HG02943 (cell line): ENCODE results near the gene ELOVL7.
"Not testable (repeated sequence)": the region's sequence is repeated elsewhere in the genome, so short reads cannot be mapped to it uniquely, and the experiment has no call there.

Experiments used
- ATAC-seq: cut with Tn5 transposase; IDR thresholded peaks from one replicate; pipeline ENCODE4 v1.9.1; 2021; ENCODE audit warnings: mild to moderate bottlenecking, low read depth, moderate library complexity; ENCODE audit not compliant: unreplicated experiment

ELOVL7 gene

DNA sequence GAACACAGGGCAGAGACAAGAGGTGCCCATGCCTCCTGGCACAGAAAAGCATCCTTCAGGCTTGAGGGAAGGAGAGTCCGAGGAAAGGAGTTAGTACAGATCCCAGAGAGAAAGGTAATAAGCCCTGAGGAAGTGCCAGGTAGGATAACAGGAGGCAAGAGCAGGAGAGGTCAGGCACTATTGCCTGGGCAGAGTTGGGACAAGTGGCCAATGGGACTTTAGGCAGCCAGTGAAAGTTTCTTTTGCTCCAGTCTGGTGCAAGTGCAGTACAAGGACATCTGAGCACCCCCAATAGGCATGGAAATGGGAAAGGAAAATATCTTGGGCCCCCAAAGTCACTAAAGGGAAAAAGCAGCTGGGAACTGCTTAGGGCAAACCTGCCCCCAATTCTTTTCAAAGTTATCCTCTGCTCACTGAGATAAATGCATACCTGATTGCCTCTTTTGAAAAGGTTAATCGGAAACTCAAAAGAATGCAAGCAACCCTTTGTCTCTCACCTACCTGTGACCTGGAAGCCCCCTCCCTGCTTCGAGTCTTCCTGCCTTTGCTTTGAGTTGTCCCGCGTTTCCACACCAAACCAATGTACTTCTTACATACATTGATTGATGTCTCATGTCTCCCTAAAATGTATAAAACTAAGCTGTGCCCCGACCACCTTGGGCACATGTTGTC, 46.5 kb downstream of the ELOVL7 start:
- ATAC-seq, result no peak

GRCh38 chr5:60795424-60795950, 48.6 kb downstream of the ELOVL7 start:
- ATAC-seq, result not testable (repeated sequence)

DNA sequence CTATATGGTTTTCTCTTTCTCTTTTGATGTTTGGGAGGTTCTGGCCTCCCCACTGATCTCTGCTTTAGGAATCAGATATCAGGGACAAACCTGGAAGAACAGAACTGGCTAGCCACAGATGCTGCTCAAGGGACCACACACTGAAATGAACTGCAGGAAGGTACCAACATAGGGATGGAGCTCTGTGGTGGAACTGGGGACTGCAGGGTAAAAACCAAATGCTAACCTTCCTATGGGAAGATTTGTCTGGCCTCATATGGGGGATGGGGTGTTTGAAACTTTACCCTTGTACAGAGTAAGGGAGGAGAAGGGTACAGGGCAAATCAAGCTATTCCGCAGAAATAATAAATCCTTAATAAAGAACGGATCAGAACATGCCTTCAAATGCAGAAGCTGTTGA, 49.4 kb downstream of the ELOVL7 start:
- ATAC-seq, result no peak

DNA sequence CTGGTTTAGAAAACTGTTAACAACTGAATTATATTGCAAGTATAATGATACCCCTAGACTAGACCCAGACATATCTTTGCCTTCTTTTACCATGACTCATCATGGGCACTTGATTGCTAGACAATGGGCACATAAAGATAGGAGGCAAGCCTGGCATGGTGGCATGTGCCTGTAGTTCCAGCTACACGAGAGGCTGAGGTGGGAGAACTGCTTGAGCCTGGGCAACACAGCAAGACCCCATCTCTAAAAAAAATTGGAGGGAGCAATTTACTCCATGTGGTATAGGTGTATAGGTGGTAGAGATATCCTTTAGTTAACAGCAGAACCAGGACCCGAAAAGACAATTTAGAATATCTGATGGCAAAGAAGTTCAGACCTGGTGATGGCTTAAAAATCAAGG, 51.6 kb downstream of the ELOVL7 start:
- no peak for ATAC-seq

GRCh38 chr5:60789551-60789950, 54.5 kb downstream of the ELOVL7 start:
- no peak for ATAC-seq

- no peak for ATAC-seq
Measured at GRCh38 chr5:60788863-60789513, 55.1 kb downstream of the ELOVL7 start.

- no peak for ATAC-seq
Measured at GRCh38 chr5:60779466-60779865, 64.6 kb downstream of the ELOVL7 start.

GRCh38 chr5:60776343-60776742, 67.7 kb downstream of the ELOVL7 start:
- ATAC-seq, result no peak

GRCh38 chr5:60765019-60765709, 78.9 kb downstream of the ELOVL7 start:
- no peak for ATAC-seq

GRCh38 chr5:60763061-60763460, 81.0 kb downstream of the ELOVL7 start:
- ATAC-seq, result no peak

DNA sequence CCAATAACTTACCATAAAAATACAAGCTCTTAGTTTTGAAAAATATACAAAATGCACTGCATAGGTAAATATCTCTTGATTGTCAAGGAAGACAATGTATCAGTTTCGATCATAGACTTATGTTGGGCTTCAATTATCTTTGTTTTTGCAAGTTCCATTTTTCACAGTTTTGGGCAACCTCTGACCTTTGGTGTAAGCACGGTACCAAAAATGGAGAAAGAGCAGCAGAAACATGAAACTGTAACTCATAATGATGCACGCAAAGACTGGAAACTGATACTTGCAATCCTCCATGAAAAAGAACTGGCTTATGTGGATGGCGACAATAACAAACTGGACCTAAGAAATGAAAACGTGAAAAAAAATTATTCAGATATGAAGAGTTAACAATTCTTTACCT, 89.6 kb downstream of the ELOVL7 start:
- no peak for ATAC-seq

- no peak for ATAC-seq
Measured at GRCh38 chr5:60744682-60745081, 99.4 kb downstream of the ELOVL7 start.

- ATAC-seq, result no peak
Measured at GRCh38 chr5:60743511-60744314, 100.4 kb downstream of the ELOVL7 start.

DNA sequence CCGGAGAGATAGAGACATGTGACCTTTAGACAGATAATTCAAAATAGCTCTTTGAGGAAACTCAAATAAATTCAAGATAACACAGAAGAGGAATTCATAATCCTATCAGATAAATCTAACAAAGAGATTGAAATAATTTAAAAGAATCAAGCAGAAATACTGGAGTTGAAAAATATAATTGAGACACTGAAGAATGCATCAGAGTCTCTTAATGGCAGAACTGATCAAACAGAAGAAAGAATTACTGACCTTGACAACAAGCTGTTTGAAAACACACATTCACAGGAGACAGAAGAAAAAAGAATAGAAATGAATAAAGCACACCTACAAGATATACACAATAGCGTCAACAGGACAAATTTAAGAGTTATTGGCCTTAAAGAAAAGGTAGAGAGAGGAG, 103.7 kb downstream of the ELOVL7 start:
- ATAC-seq, result no peak

DNA sequence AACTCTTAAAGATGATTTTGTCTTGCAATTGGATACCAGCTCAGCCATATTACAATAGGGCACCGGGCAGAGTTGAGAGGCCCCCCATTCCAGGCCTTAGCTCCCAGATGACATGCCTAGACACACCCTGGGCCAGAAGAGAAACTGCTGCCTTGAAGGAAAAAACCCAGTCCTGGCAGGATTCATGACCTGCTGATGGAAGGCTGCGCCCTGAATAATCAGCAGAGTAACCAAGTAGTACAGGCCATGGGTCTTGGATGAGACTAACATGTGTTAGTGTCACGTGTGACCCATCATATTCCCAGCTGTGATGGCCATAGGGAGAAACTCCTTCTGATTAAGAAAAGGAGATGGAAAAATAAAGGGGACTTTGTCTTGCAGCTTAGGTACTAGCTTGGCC, 105.1 kb downstream of the ELOVL7 start:
- ATAC-seq, result no peak

- ATAC-seq, result no peak
Measured at GRCh38 chr5:60738461-60738860, 105.6 kb downstream of the ELOVL7 start.

GRCh38 chr5:60730858-60731257, 113.2 kb downstream of the ELOVL7 start:
- ATAC-seq, result not testable (repeated sequence)

GRCh38 chr5:60727033-60727679, 116.9 kb downstream of the ELOVL7 start:
- ATAC-seq, result no peak

GRCh38 chr5:60724126-60724525, 119.9 kb downstream of the ELOVL7 start:
- ATAC-seq, result no peak

- ATAC-seq, result no peak
Measured at GRCh38 chr5:60722416-60722815, 121.7 kb downstream of the ELOVL7 start.
